Kidney epithelial cell (primary cell): ENCODE data around the gene PTGER3. TPM values are rescaled to one million over a fixed set of nuclear protein-coding genes. Genes with fewer than 3 reads are reported as not detected.

Source experiments
- DNase-seq: peaks from one replicate; pipeline ENCODE4 v3.0.0-alpha.2; 2010; ENCODE audit warnings: low read depth
- H3K27me3 ChIP-seq: 2 replicates; pipeline ENCODE4 v1.6.0; 2011; ENCODE audit warnings: low read length; ENCODE audit not compliant: control insufficient read depth, insufficient read depth
- H3K36me3 ChIP-seq: 2 replicates; pipeline ENCODE4 v1.5.1; 2011; ENCODE audit warnings: low read length; ENCODE audit not compliant: control insufficient read depth, insufficient read depth
- H3K4me3 ChIP-seq: 2 replicates; pipeline ENCODE4 v1.5.1; 2011; ENCODE audit warnings: low read depth, mild to moderate bottlenecking, control low read depth, low read length
- CTCF ChIP-seq: IDR thresholded peaks from 2 replicates; pipeline ENCODE4 v1.5.1; 2011; ENCODE audit warnings: mild to moderate bottlenecking, moderate library complexity, low read length, control low read depth, inconsistent platforms; ENCODE audit not compliant: insufficient read depth, poor library complexity, severe bottlenecking
- total RNA-seq: library from RNA; depleted of rRNA; stranded (reverse); fragments of >200 nt; gene quantifications from 2 replicates; pipeline ENCODE4 v1.2.3, GENCODE V29; 2015

PTGER3 gene
- total RNA-seq, 1 donor from 2014 or later, result 0.29 TPM

- H3K4me3 ChIP-seq, result no peak overlapping the region
- DNase-seq, result no peak
- H3K27me3 ChIP-seq, result peaks cover 6% of the 10 kb centered on the region
- TF ChIP-seq CTCF, result no peak
- H3K36me3 ChIP-seq, result no peaks in the 10 kb centered on the region
Measured at GRCh38 chr1:71041806-71042205, 5.8 kb downstream of the PTGER3 start.

DNA sequence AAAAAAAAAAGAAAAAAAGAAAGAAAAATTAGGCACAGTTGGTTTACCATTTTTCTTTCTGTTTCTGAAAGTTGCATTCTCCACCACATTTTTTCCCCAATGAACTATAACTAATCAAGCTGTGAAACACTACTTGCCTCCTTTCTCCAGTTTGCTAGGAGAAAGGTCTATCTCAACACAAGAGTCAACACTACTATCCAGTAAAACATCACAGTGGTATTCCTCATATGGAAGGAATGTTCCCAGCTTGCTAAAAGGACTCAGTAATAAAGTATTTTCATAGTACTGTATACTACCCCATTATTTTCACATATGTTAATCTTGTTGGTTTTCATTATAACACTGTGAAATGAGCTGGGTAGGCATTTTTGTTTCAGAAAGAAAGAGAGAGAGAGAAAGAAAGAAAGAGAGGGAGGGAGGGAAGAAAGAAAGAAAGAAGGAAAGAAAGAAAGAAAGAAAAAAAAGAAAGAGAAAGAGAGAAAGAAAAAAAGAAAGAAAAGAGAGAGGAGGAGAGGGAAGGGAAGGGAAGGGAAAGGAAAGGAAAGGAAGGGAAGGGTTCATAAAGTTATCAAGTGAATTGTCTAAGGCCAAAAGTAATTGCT, 7.9 kb downstream of the PTGER3 start:
- no peaks in the 10 kb centered on the region for H3K27me3 ChIP-seq
- no peak for TF ChIP-seq CTCF
- H3K36me3 ChIP-seq, result no peaks in the 10 kb centered on the region
- H3K4me3 ChIP-seq, result no peak overlapping the region
- DNase-seq, result no peak

- Histone ChIP-seq H3K4me3 (no peak overlapping the region), H3K27me3 (no peaks in the 10 kb centered on the region), H3K36me3 (no peaks in the 10 kb centered on the region)
- no peak for TF ChIP-seq CTCF
- no peak for DNase-seq
Measured at GRCh38 chr1:71038942-71039341, 8.7 kb downstream of the PTGER3 start.

GRCh38 chr1:71037829-71038620, 9.6 kb downstream of the PTGER3 start:
- Histone ChIP-seq H3K27me3 (no peaks in the 10 kb centered on the region), H3K4me3 (no peak overlapping the region), H3K36me3 (no peaks in the 10 kb centered on the region)
- no peak for DNase-seq
- no peak for TF ChIP-seq CTCF

DNA sequence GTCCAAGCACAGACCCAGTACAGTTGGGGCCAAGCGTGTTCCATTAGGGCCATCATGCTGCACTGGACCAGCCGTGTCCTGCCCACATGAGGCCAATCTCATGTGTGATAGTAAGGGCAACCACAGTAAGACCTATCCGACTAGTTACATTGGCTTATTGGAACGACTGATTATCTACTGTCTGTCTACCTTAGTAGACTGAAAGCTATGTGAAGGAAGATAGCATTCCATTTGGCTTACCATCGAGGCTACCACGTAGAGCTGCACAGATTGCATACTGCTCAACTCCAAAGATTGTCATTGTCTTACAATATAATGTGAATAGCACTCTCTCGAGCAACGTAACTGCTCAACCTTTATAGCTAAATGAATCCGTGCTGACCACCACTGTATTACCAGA, 10.6 kb downstream of the PTGER3 start:
- H3K4me3 ChIP-seq, result no peak overlapping the region
- DNase-seq, result no peak
- no peaks in the 10 kb centered on the region for H3K27me3 ChIP-seq
- H3K36me3 ChIP-seq, result no peaks in the 10 kb centered on the region
- TF ChIP-seq CTCF, result no peak
